Measurements from ENCODE around the gene MAPKAPK3.

Gene MAPKAPK3

DNA sequence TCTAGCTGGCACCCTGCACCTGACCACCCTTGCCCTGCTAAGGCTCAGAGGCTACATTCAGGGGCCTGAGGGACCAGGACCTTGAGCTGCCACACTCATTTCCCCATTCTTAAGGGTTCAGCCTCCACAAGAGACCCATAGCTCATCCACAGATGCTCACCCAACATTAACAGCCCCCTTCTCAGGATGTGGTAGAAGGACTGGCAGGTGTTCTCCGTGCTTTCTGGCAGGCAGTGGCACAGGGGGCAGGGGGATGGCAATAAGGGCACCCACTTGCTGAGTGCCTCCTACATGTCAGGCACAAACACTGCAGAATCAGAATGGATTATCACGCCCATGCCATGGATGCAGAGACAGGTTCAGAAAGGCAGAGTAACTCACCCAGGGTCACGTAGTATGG, 9.4 kb downstream of the MAPKAPK3 start:
- no peak for DNase-seq (ENCODE audit: low read depth)

DNA sequence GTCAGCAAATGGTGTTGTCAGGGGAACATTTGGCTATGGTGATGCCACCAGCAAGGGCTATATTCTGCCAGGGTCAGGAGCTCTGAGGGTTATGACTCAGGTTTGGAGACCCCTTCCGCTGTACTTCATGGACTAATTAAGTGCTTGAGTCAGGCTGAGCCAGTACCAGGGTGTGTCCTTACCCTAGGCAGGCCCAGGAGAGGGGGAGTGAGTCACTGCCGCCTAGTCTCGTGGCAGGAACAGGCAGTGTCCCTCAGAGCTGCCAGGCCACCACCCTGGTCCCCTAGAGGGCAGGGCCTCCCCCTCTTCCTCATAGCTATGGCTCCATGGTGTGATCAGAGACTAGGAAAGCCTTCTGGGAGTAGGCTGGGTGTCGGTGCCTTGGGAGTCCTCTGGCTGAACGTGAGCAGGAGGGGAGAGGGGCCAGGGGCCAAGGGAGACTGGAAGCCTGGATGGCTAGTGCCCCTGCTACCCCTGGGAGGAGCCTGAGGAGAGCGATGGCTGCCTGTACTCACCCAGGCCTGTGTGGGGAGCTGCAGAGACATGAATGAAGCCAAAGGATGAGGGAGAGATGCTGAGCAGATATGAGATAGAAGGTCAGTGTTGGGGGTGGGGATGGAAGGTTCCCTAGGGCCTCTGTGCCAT, 10.6 kb downstream of the MAPKAPK3 start:
- no peak for DNase-seq (ENCODE audit: low read depth)

- DNase-seq (ENCODE audit: low read depth), result no peak
Measured at GRCh38 chr3:50628601-50629000, 11.7 kb downstream of the MAPKAPK3 start.

- no peak for DNase-seq (ENCODE audit: low read depth)
Measured at GRCh38 chr3:50630394-50630793, 13.4 kb downstream of the MAPKAPK3 start.

DNA sequence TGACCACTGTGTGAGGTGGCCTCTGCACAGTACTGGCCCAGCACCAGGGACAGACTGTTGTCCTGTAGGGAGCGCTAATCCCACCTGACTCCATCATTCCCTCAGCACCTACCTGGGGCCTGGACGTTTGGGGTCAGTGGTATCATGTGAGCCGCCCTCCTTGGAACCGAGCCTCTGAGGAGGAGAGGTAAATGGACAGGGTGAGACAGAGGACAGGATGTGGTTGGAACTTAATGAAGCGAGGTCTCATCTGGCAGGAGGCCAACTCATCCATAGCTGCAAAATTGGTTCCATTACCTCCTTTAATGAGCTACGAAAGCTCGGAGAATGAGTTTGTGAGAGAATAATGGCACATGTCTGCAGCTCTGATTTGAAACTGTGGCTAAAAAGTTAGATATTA, 13.9 kb downstream of the MAPKAPK3 start:
- no peak for DNase-seq (ENCODE audit: low read depth)

GRCh38 chr3:50632450-50632849, 15.5 kb downstream of the MAPKAPK3 start:
- no peak for DNase-seq (ENCODE audit: low read depth)

- DNase-seq (ENCODE audit: low read depth), result no peak
Measured at GRCh38 chr3:50633230-50633790, 16.4 kb downstream of the MAPKAPK3 start.

DNA sequence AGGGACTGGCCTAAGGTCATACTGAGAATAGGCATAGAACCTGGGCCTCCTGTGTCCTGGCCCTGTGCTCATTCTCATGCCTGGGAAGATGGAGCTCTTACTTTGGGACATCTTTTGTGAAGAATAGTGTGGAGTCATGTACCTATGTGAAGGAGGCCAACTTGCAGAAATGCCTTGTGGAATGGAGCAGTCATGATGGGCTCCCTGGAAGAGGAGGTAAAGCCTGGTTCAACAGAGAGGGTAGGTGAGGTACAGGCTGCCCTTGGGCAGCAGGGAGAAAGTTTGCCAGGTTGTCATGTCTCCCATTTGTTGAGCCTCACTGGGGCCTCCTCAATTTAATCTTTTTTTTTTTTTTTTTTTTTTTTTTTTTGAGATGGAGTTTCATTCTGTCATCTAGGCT, 18.1 kb downstream of the MAPKAPK3 start:
- no peak for DNase-seq (ENCODE audit: low read depth)

DNA sequence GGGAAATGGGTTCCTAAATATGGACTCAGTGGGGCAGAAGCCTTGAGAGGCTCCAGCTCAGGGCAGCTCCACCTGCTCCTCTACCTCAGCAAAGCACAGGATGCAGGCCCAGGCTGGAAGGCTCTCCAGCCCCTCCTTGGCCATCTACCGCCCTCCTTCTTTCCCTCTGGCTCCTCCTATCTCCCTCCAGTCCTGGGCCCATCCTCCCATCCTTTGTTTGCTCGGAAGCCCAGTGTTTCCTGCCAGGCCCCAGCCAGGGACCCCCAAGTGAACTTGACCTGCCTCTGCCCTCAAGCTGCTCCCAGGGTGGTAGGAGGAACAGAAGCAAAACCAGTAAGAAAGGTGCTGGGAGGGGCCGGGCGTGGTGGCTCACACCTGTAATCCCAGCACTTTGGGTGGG, 20.1 kb downstream of the MAPKAPK3 start:
- DNase-seq (ENCODE audit: low read depth), result no peak

DNA sequence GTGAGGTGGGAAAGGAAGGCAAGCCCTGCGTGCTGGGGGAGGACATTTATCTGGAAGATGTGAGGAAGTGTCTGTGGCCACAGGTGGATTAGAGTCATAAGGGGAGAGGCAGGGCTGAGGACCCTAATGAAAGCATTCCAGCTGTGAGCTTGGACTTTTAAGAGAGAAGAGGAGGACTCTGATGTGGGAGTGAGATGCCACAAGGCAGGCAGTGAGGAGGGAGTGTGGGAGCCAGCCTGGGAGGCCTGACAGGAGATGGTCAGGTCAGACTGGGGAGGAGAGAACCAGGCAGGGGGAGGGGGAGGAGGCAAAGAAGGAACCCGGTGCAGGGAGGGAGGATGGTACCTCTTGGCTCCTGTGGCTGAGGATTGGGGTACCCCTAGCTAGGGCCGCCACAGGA, 21.0 kb downstream of the MAPKAPK3 start:
- DNase-seq (ENCODE audit: low read depth), result no peak

DNA sequence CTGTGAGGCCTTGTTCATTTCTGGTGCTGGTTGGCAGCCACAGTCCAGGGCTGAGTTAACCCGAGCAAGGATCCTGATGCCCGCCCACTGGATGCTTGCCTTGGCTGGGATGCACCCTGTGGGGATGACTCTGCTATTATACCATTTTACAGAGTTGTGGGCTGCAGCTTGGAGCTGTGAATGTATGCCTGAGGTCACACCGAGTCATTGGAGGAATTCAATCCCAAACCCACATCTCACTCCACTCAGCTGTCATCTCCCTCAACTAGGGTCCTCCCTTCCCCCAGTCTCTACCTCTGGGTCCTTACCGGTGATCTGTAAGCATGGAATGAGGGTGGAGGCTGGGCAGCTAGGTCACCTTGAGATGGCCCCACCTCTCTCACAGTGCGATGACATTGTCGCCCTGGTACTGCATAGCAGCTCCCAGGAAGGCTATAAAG, 22.1 kb downstream of the MAPKAPK3 start:
- DNase-seq (ENCODE audit: low read depth), result no peak

GRCh38 chr3:50642382-50642781, 25.4 kb downstream of the MAPKAPK3 start:
- DNase-seq (ENCODE audit: low read depth), result no peak

- no peak for DNase-seq (ENCODE audit: low read depth)
Measured at GRCh38 chr3:50644561-50644960, 27.6 kb downstream of the MAPKAPK3 start.

- no peak for DNase-seq (ENCODE audit: low read depth)
Measured at GRCh38 chr3:50645378-50645777, 28.4 kb downstream of the MAPKAPK3 start.

DNA sequence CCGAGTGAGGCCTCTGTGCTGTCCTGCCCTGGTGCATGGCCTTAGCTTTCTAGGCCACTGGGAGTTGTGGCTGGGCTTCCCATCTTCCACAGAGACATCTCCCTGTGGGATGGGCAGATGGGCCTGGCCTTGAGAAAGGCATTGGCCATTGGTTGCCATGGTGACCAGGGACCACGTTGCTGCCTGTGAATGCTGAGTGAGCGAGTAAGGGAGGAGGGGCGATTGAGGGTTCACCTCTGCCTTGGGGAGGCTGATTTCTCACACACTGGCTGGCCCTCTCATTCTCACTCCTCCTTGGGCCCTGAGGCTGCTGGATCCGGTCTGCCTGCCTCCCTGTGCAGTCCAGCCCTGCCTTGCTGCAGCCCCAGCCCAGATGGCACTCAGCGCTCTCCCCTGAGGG, 31.4 kb downstream of the MAPKAPK3 start:
- no peak for DNase-seq (ENCODE audit: low read depth)

GRCh38 chr3:50648944-50649343, 32.0 kb downstream of the MAPKAPK3 start:
- DNase-seq (ENCODE audit: low read depth), result no peak

GRCh38 chr3:50649451-50649931, 32.5 kb downstream of the MAPKAPK3 start:
- DNase-seq (ENCODE audit: low read depth), result no peak

GRCh38 chr3:50650018-50650417, 33.1 kb downstream of the MAPKAPK3 start:
- no peak for DNase-seq (ENCODE audit: low read depth)

DNA sequence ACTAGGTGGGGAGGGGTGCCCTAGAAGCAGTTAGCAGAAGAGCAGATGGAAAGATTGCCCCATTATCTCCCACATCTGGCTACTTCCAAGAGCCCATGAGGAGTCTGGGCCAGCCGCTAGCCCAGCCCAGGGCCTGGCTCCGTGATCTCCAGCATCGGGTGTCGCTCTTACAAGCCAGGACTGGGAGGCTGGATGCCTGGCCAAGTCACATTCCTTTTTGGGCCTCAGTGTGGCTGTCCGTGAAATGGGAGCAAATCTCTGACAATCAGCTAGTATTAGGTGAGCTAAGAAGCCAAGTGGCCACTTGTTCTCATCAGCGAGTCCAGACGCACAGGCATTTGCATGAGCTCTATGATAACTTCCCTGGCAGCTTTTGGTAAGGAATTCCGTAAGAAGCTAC, 34.5 kb downstream of the MAPKAPK3 start:
- no peak for DNase-seq (ENCODE audit: low read depth)

- DNase-seq (ENCODE audit: low read depth), result no peak
Measured at GRCh38 chr3:50651920-50652529, 35.1 kb downstream of the MAPKAPK3 start.

GRCh38 chr3:50652709-50653108, 35.8 kb downstream of the MAPKAPK3 start:
- peak; percentile 27 for DNase-seq (ENCODE audit: low read depth)

- no peak for DNase-seq (ENCODE audit: low read depth)
Measured at GRCh38 chr3:50653937-50654595, 37.1 kb downstream of the MAPKAPK3 start.
